ENCODE measurements around the gene CMKLR1.

CMKLR1 gene

GRCh38 chr12:108266131-108266530, 73.0 kb downstream of the CMKLR1 start:
- no peak for DNase-seq (ENCODE audit: low read depth)
- H3K4me3 ChIP-seq (ENCODE audit: control insufficient read depth, low read depth, low read length), result no peak overlapping the region
- TF ChIP-seq CTCF (IDR thresholded peaks at IDR 0.05; ENCODE audit: control insufficient read depth, insufficient read depth, low read depth, low read length, missing control alignments), result no peak

GRCh38 chr12:108265505-108265904, 73.6 kb downstream of the CMKLR1 start:
- TF ChIP-seq CTCF (IDR thresholded peaks at IDR 0.05; ENCODE audit: control insufficient read depth, insufficient read depth, low read depth, low read length, missing control alignments), result no peak
- DNase-seq (ENCODE audit: low read depth), result no peak
- no peak overlapping the region for H3K4me3 ChIP-seq (ENCODE audit: control insufficient read depth, low read depth, low read length)

- TF ChIP-seq CTCF (IDR thresholded peaks at IDR 0.05; ENCODE audit: control insufficient read depth, insufficient read depth, low read depth, low read length, missing control alignments), result no peak
- DNase-seq (ENCODE audit: low read depth), result no peak
Measured at GRCh38 chr12:108260969-108261368, 78.1 kb downstream of the CMKLR1 start.

GRCh38 chr12:108260039-108260438, 79.1 kb downstream of the CMKLR1 start:
- TF ChIP-seq CTCF (IDR thresholded peaks at IDR 0.05; ENCODE audit: control insufficient read depth, insufficient read depth, low read depth, low read length, missing control alignments), result no peak
- DNase-seq (ENCODE audit: low read depth), result no peak
- no peak overlapping the region for H3K4me3 ChIP-seq (ENCODE audit: control insufficient read depth, low read depth, low read length)

More at GRCh38 chr12:108260969-108261368, 78.1 kb downstream of the CMKLR1 start:
- H3K4me3 ChIP-seq (ENCODE audit: control insufficient read depth, low read depth, low read length), result no peak overlapping the region

- no peak for DNase-seq (ENCODE audit: low read depth)
- no peak overlapping the region for H3K4me3 ChIP-seq (ENCODE audit: control insufficient read depth, low read depth, low read length)
- TF ChIP-seq CTCF (IDR thresholded peaks at IDR 0.05; ENCODE audit: control insufficient read depth, insufficient read depth, low read depth, low read length, missing control alignments), result no peak
Measured at GRCh38 chr12:108257610-108258106, 81.5 kb downstream of the CMKLR1 start.

- H3K4me3 ChIP-seq (ENCODE audit: control insufficient read depth, low read depth, low read length), result no peak overlapping the region
- TF ChIP-seq CTCF (IDR thresholded peaks at IDR 0.05; ENCODE audit: control insufficient read depth, insufficient read depth, low read depth, low read length, missing control alignments), result no peak
- DNase-seq (ENCODE audit: low read depth), result no peak
Measured at GRCh38 chr12:108257004-108257403, 82.1 kb downstream of the CMKLR1 start.

- TF ChIP-seq CTCF (IDR thresholded peaks at IDR 0.05; ENCODE audit: control insufficient read depth, insufficient read depth, low read depth, low read length, missing control alignments), result no peak
- H3K4me3 ChIP-seq (ENCODE audit: control insufficient read depth, low read depth, low read length), result no peak overlapping the region
- no peak for DNase-seq (ENCODE audit: low read depth)
Measured at GRCh38 chr12:108255252-108255602, 83.9 kb downstream of the CMKLR1 start.
